Hepatocyte (in vitro differentiated cells): ENCODE data around the gene LIMS1. TPM values are rescaled to one million over a fixed set of nuclear protein-coding genes. Genes with fewer than 3 reads are reported as not detected.

ENCODE experiments used
- DNase-seq: peaks from one replicate; pipeline ENCODE4 v3.0.0-alpha.2; 2016; ENCODE audit warnings: low spot score
- H2AFZ ChIP-seq: fragments of 200-600 bp; sonication (generic); 2 replicates; pipeline ENCODE4 v1.6.0; 2016; ENCODE audit warnings: antibody characterized with exemption, mild to moderate bottlenecking
- H3K27ac ChIP-seq: fragments of 200-600 bp; sonication (generic); 2 replicates; pipeline ENCODE4 v1.5.1; 2016; ENCODE audit warnings: mild to moderate bottlenecking
- H3K27me3 ChIP-seq: fragments of 200-600 bp; sonication (generic); 2 replicates; pipeline ENCODE4 v1.6.1; 2016
- H3K36me3 ChIP-seq: fragments of 200-600 bp; sonication (generic); replicated peaks from 2 replicates; pipeline ENCODE4 v1.5.1; 2016; ENCODE audit warnings: low read depth; ENCODE audit not compliant: insufficient read depth
- H3K4me1 ChIP-seq: fragments of 200-600 bp; sonication (generic); 2 replicates; pipeline ENCODE4 v1.5.1; 2016; ENCODE audit warnings: mild to moderate bottlenecking, moderate library complexity; ENCODE audit not compliant: insufficient read depth
- H3K4me2 ChIP-seq: fragments of 200-600 bp; sonication (generic); 2 replicates; pipeline ENCODE4 v1.6.0; 2016
- H3K4me3 ChIP-seq: fragments of 200-600 bp; sonication (generic); 2 replicates; pipeline ENCODE4 v1.5.1; 2016; ENCODE audit warnings: mild to moderate bottlenecking
- H3K79me2 ChIP-seq: fragments of 200-600 bp; sonication (generic); 2 replicates; pipeline ENCODE4 v1.6.0; 2017; ENCODE audit warnings: mild to moderate bottlenecking
- H3K9me2 ChIP-seq: fragments of 200-600 bp; sonication (generic); replicated peaks from 2 replicates; pipeline ENCODE4 v1.6.0; 2017; ENCODE audit warnings: mild to moderate bottlenecking; ENCODE audit not compliant: insufficient read depth
- H3K9me3 ChIP-seq: fragments of 200-600 bp; sonication (generic); 2 replicates; pipeline ENCODE4 v1.5.1; 2016; ENCODE audit warnings: low read depth, mild to moderate bottlenecking
- H4K20me1 ChIP-seq: fragments of 200-600 bp; sonication (generic); 2 replicates; pipeline ENCODE4 v1.6.0; 2016; ENCODE audit warnings: mild to moderate bottlenecking; ENCODE audit not compliant: insufficient read depth, poor library complexity, severe bottlenecking
- EZH2 ChIP-seq: fragments of 200-600 bp; sonication (generic); IDR thresholded peaks from 2 replicates; pipeline ENCODE4 v1.6.1; 2016; ENCODE audit warnings: antibody characterized with exemption, mild to moderate bottlenecking, borderline replicate concordance
- EZH2phosphoT487 ChIP-seq: fragments of 200-600 bp; sonication (generic); IDR thresholded peaks from one replicate; pipeline ENCODE4 v1.6.1; 2018; ENCODE audit warnings: antibody characterized with exemption, mild to moderate bottlenecking, low read depth, moderate library complexity; ENCODE audit not compliant: unreplicated experiment, severe bottlenecking
- WGBS: methylation state at CpG from one replicate; pipeline ENCODE4 v1.1.6; 2016; ENCODE audit warnings: low lambda C conversion rate; ENCODE audit errors: missing lambda C conversion rate; 5-methylcytosine and 5-hydroxymethylcytosine counted together
- polyA plus RNA-seq: library from polyadenylated mRNA; unstranded; fragments of >200 nt; fragmentation: Nextera tagmentation; extraction: Ambion mirVana; gene quantifications from 2 replicates; pipeline ENCODE4 v1.2.1, GENCODE V29; 2016
- total RNA-seq: library from RNA; depleted of rRNA; stranded (reverse); fragments of >200 nt; gene quantifications from 2 replicates; pipeline ENCODE4 v1.2.3, GENCODE V29; 2014
- TF ChIP-seq, protein P1 (sequence below): fragments of 200-600 bp; sonication (generic); IDR thresholded peaks from 2 replicates; pipeline ENCODE4 v1.5.1; 2016; ENCODE audit warnings: antibody characterized with exemption, mild to moderate bottlenecking; ENCODE audit not compliant: poor library complexity

LIMS1 gene
- total and polyA plus RNA-seq, 2 experiments from 2014 or later: 40.0 to 102 TPM

DNA sequence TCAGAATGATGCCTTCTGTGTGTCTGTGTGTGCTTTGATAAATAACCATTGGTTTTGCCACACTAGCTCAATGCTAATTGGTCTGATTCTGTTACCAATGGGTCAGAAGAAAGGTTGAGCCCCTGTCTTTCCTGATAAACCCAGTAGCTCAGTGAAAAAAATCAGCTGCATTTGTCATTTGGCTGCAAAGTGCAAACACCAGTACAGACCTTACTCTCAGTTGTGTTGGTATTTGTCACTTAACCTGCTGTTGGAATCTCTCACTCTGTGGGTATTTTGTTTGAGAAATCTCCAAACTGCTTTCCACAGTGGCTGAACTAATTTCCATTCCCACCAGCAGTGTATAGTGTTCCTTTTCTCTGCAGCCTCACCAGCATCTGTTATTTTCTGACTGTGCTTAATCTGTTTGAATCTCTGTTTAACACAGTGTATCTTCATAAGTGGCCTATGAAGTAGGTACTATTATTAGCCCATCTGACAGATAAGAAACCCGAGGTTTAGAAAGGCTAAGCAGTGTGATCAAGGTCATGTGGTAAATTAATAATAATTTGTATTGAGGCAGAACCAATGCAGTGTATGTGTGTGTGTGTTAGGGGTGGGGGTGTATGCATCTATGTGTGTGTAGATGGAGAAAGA, 26.7 kb downstream of the LIMS1 start:
- Histone ChIP-seq H2AFZ (no peak overlapping the region), H3K4me3 (no peak overlapping the region), H3K4me1 (no peaks in the 10 kb centered on the region), H3K9me3 (no peaks in the 10 kb centered on the region), H3K27ac (no peak overlapping the region), H3K9me2 (no peaks in the 10 kb centered on the region), H4K20me1 (peaks cover 10% of the 10 kb centered on the region), H3K4me2 (no peak overlapping the region), H3K36me3 (no peaks in the 10 kb centered on the region), H3K27me3 (no peaks in the 10 kb centered on the region), H3K79me2 (peaks cover 98% of the 10 kb centered on the region)
- TF ChIP-seq, protein P1, sequence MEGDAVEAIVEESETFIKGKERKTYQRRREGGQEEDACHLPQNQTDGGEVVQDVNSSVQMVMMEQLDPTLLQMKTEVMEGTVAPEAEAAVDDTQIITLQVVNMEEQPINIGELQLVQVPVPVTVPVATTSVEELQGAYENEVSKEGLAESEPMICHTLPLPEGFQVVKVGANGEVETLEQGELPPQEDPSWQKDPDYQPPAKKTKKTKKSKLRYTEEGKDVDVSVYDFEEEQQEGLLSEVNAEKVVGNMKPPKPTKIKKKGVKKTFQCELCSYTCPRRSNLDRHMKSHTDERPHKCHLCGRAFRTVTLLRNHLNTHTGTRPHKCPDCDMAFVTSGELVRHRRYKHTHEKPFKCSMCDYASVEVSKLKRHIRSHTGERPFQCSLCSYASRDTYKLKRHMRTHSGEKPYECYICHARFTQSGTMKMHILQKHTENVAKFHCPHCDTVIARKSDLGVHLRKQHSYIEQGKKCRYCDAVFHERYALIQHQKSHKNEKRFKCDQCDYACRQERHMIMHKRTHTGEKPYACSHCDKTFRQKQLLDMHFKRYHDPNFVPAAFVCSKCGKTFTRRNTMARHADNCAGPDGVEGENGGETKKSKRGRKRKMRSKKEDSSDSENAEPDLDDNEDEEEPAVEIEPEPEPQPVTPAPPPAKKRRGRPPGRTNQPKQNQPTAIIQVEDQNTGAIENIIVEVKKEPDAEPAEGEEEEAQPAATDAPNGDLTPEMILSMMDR: no peak
- TF ChIP-seq EZH2phosphoT487 (no peak), EZH2 (no peak)
- no peak for DNase-seq
- 44% methylated on average over 1 of the region's 1 CpG for WGBS

DNA sequence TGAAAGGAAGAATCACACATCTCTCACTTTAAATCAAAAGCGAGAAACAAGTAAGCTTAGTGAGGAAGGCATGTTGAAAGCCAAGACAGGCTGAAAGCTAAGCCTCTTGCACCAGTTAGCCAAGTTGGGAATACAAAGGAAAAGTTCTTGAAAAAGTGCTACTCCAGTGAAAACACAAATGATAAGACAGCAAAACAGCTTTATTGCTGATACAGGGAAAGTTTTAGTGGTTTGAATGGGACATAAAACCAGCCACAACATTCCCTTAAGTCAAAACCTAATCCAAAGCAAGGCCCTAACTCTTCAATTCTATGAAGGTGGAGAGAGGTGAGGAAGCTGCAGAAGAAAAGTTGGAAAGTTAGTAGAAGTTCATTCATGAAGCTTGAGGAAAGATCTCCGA, 28.0 kb downstream of the LIMS1 start:
- Histone ChIP-seq H3K27ac (no peak overlapping the region), H4K20me1 (peaks cover 10% of the 10 kb centered on the region), H3K79me2 (peaks cover 97% of the 10 kb centered on the region), H3K9me2 (no peaks in the 10 kb centered on the region), H3K4me2 (no peak overlapping the region), H3K4me3 (no peak overlapping the region), H2AFZ (no peak overlapping the region), H3K36me3 (no peaks in the 10 kb centered on the region), H3K9me3 (no peaks in the 10 kb centered on the region), H3K27me3 (no peaks in the 10 kb centered on the region), H3K4me1 (no peaks in the 10 kb centered on the region)
- DNase-seq: no peak
- WGBS: 97% methylated on average over 2 of the region's 2 CpGs
- TF ChIP-seq EZH2phosphoT487 (no peak), EZH2 (no peak)
- TF ChIP-seq, protein P1: no peak

DNA sequence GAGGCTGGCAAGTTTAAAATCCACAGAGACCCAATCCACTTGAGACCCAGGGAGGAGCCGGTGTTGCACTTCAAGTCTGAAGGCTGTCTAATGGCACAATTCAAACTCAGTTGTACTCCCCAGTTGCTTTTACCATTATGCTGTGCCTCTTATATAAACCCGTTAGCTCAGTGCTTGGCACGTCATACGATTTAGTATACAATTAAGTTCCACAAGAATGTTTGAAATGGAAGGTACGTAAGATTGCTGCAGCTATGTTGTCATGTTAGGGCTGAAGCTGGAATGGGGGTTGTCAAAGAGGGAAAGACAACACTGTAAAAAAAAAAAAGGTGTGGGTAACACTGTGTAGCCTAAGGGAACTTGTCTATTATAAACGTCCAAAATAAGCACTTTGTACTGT, 30.2 kb downstream of the LIMS1 start:
- Histone ChIP-seq H2AFZ (no peak overlapping the region), H3K9me2 (no peaks in the 10 kb centered on the region), H4K20me1 (peaks cover 10% of the 10 kb centered on the region), H3K4me1 (no peaks in the 10 kb centered on the region), H3K36me3 (no peaks in the 10 kb centered on the region), H3K9me3 (no peaks in the 10 kb centered on the region), H3K27me3 (no peaks in the 10 kb centered on the region), H3K79me2 (peaks cover 97% of the 10 kb centered on the region), H3K4me3 (no peak overlapping the region), H3K4me2 (no peak overlapping the region), H3K27ac (no peak overlapping the region)
- DNase-seq: no peak
- 85% methylated on average over 6 of the region's 6 CpGs for WGBS
- no peak for TF ChIP-seq EZH2phosphoT487

DNA sequence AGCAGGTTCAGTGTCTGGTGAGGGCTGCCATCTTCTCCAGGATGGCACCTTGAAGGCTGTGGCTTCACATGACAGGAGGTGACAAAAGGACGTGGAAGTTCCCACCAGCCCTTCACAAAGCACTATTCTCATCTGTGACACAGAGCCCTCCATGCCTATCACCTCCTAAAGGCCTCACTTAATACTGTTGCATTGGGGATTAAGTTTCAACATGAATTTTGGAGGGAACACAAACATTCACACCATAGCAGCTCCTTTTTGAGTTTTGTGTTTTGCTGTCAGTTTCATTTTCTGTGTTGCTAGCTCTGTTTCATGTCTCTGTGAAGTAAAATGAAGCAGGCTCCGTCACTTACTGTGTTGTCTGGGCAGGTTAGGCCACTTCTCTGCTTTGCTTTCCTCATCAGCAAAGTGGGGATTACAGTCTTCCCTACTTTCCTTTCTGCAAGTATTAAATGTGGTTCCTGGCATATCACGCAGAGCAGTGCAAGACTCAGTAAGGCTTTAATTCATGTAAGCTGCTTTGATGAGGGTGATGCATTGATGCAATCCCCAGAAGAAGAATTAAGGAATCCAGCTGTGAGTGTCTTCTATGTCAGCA, 31.6 kb downstream of the LIMS1 start:
- H3K4me2 ChIP-seq: no peak overlapping the region
- H3K9me3 ChIP-seq: no peaks in the 10 kb centered on the region
- peaks cover 95% of the 10 kb centered on the region for H3K79me2 ChIP-seq
- no peaks in the 10 kb centered on the region for H3K9me2 ChIP-seq
- no peak for DNase-seq
- 66% methylated on average over 3 of the region's 3 CpGs for WGBS
- no peaks in the 10 kb centered on the region for H3K27me3 ChIP-seq
- H4K20me1 ChIP-seq: peaks cover 12% of the 10 kb centered on the region
- no peak for TF ChIP-seq EZH2phosphoT487
- TF ChIP-seq EZH2: no peak
- TF ChIP-seq, protein P1: no peak
- H3K4me1 ChIP-seq: peaks cover 8% of the 10 kb centered on the region
- no peaks in the 10 kb centered on the region for H3K36me3 ChIP-seq
- H3K27ac ChIP-seq: peak overlapping the region; percentile 35
- no peak overlapping the region for H2AFZ ChIP-seq
- no peak overlapping the region for H3K4me3 ChIP-seq
